Measurements from ENCODE around the gene FAM174B.

The FAM174B gene

GRCh38 chr15:92614791-92615785 lies 40.5 kb downstream of the FAM174B start:
- no peaks in the 10 kb centered on the region for H4K20me1 ChIP-seq (ENCODE audit: insufficient read depth, low read length)
- H3K36me3 ChIP-seq (ENCODE audit: insufficient read depth, low read length), result no peaks in the 10 kb centered on the region
- H3K4me2 ChIP-seq (ENCODE audit: low read length), result no peak overlapping the region
- H3K9ac ChIP-seq (ENCODE audit: low read length), result no peak overlapping the region
- no peaks in the 10 kb centered on the region for H3K4me1 ChIP-seq (ENCODE audit: insufficient read depth, low read length, severe bottlenecking)
- no peaks in the 10 kb centered on the region for H3F3A ChIP-seq (ENCODE audit: insufficient read depth, low read length)
- H3K9me3 ChIP-seq (ENCODE audit: low read length), result no peaks in the 10 kb centered on the region
- H3K9me2 ChIP-seq (ENCODE audit: low read depth, low read length), result no peaks in the 10 kb centered on the region
- TF ChIP-seq EZH2 (IDR thresholded peaks at IDR 0.05; ENCODE audit: borderline replicate concordance, low read length), result no peak
- no peak for TF ChIP-seq CTCF (IDR thresholded peaks at IDR 0.05; ENCODE audit: low read length)
- H3K79me2 ChIP-seq (ENCODE audit: insufficient read depth, low read length), result no peaks in the 10 kb centered on the region
- H3K4me3 ChIP-seq (ENCODE audit: low read depth, low read length, poor library complexity, severe bottlenecking), result no peak overlapping the region
- no peak overlapping the region for H3K27ac ChIP-seq (ENCODE audit: low read depth, low read length, poor library complexity, severe bottlenecking)
- no peak overlapping the region for H2AFZ ChIP-seq (ENCODE audit: low read length)
- no peaks in the 10 kb centered on the region for H3K27me3 ChIP-seq (ENCODE audit: insufficient read depth, low read length)

- Histone ChIP-seq H3K9me2 (ENCODE audit: low read depth, low read length) (no peaks in the 10 kb centered on the region), H3K79me2 (ENCODE audit: insufficient read depth, low read length) (no peaks in the 10 kb centered on the region), H3K9ac (ENCODE audit: low read length) (no peak overlapping the region), H3K9me3 (ENCODE audit: low read length) (no peaks in the 10 kb centered on the region), H2AFZ (ENCODE audit: low read length) (no peak overlapping the region), H3F3A (ENCODE audit: insufficient read depth, low read length) (no peaks in the 10 kb centered on the region), H3K4me3 (ENCODE audit: low read depth, low read length, poor library complexity, severe bottlenecking) (no peak overlapping the region), H4K20me1 (ENCODE audit: insufficient read depth, low read length) (no peaks in the 10 kb centered on the region), H3K4me2 (ENCODE audit: low read length) (no peak overlapping the region), H3K4me1 (ENCODE audit: insufficient read depth, low read length, severe bottlenecking) (no peaks in the 10 kb centered on the region), H3K36me3 (ENCODE audit: insufficient read depth, low read length) (no peaks in the 10 kb centered on the region), H3K27ac (ENCODE audit: low read depth, low read length, poor library complexity, severe bottlenecking) (no peak overlapping the region), H3K27me3 (ENCODE audit: insufficient read depth, low read length) (no peaks in the 10 kb centered on the region)
- TF ChIP-seq EZH2 (IDR thresholded peaks at IDR 0.05; ENCODE audit: borderline replicate concordance, low read length) (no peak), CTCF (IDR thresholded peaks at IDR 0.05; ENCODE audit: low read length) (no peak)
These were observed 41.3 kb downstream of the FAM174B start for GRCh38 chr15:92614301-92614700.

DNA sequence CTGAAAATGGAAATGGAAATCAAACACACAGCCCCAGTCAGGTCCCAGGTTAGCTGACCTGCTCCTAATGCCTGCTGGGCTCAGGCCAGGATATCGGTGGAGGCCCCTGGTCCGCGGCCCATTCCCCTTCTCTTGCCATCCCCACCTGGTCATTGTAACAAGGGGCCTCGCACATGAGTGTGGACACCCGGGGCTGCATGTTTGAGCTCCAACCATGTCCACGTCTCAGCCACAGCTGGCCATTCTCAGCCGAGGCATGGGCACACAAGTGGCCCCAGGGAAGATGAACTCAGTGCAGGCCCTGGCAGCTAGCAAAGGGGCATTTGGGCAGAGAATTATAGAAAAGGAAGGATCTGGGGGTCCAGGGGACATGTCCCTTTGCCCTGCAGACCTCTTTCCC lies 41.7 kb downstream of the FAM174B start:
- no peak overlapping the region for H3K27ac ChIP-seq (ENCODE audit: low read depth, low read length, poor library complexity, severe bottlenecking)
- H3K79me2 ChIP-seq (ENCODE audit: insufficient read depth, low read length), result no peaks in the 10 kb centered on the region
- H3K4me3 ChIP-seq (ENCODE audit: low read depth, low read length, poor library complexity, severe bottlenecking), result no peak overlapping the region
- H3K4me1 ChIP-seq (ENCODE audit: insufficient read depth, low read length, severe bottlenecking), result no peaks in the 10 kb centered on the region
- no peak for TF ChIP-seq EZH2 (IDR thresholded peaks at IDR 0.05; ENCODE audit: borderline replicate concordance, low read length)
- H2AFZ ChIP-seq (ENCODE audit: low read length), result no peak overlapping the region
- H4K20me1 ChIP-seq (ENCODE audit: insufficient read depth, low read length), result no peaks in the 10 kb centered on the region
- H3F3A ChIP-seq (ENCODE audit: insufficient read depth, low read length), result no peaks in the 10 kb centered on the region
- H3K9me3 ChIP-seq (ENCODE audit: low read length), result no peaks in the 10 kb centered on the region
- no peaks in the 10 kb centered on the region for H3K36me3 ChIP-seq (ENCODE audit: insufficient read depth, low read length)
- H3K9ac ChIP-seq (ENCODE audit: low read length), result no peak overlapping the region
- H3K4me2 ChIP-seq (ENCODE audit: low read length), result no peak overlapping the region
- no peaks in the 10 kb centered on the region for H3K9me2 ChIP-seq (ENCODE audit: low read depth, low read length)
- no peaks in the 10 kb centered on the region for H3K27me3 ChIP-seq (ENCODE audit: insufficient read depth, low read length)

Data from OCI-LY1 (cell line).